HEK293T (cell line): ENCODE data around the gene AOPEP.

Experiments used
- BHLHE40 ChIP-seq: fragments of 450-650 bp; IDR thresholded peaks from 2 replicates; pipeline ENCODE4 v1.6.1; 2016; ENCODE audit warnings: mild to moderate bottlenecking, moderate library complexity, borderline replicate concordance
- CTBP1 ChIP-seq: fragments of 450-650 bp; IDR thresholded peaks from 2 replicates; pipeline ENCODE4 v1.6.1; 2016; ENCODE audit warnings: borderline replicate concordance
- ELF4 ChIP-seq: fragments of 450-650 bp; IDR thresholded peaks from 2 replicates; pipeline ENCODE4 v1.6.1; 2017; ENCODE audit warnings: antibody characterized with exemption
- FOXA1 ChIP-seq: fragments of 450-650 bp; IDR thresholded peaks from 2 replicates; pipeline ENCODE4 v1.6.1; 2016; ENCODE audit warnings: mild to moderate bottlenecking
- FOXK2 ChIP-seq: fragments of 450-650 bp; IDR thresholded peaks from 2 replicates; pipeline ENCODE4 v1.6.1; 2016; ENCODE audit warnings: mild to moderate bottlenecking
- FOXM1 ChIP-seq: fragments of 450-650 bp; IDR thresholded peaks from 2 replicates; pipeline ENCODE4 v1.6.1; 2017; ENCODE audit warnings: mild to moderate bottlenecking, borderline replicate concordance
- L3MBTL2 ChIP-seq: fragments of 450-650 bp; conservative IDR thresholded peaks from 2 replicates; pipeline ENCODE4 v1.6.1; 2016; ENCODE audit warnings: mild to moderate bottlenecking
- LEF1 ChIP-seq: fragments of 450-650 bp; IDR thresholded peaks from 2 replicates; pipeline ENCODE4 v1.6.1; 2017; ENCODE audit warnings: mild to moderate bottlenecking, borderline replicate concordance
- NFRKB ChIP-seq: fragments of 450-650 bp; IDR thresholded peaks from 2 replicates; pipeline ENCODE4 v1.6.1; 2016; ENCODE audit warnings: mild to moderate bottlenecking, moderate library complexity
- SP1 ChIP-seq: fragments of 450-650 bp; IDR thresholded peaks from 2 replicates; pipeline ENCODE4 v1.6.1; 2017
- TARDBP ChIP-seq: fragments of 450-650 bp; IDR thresholded peaks from 2 replicates; pipeline ENCODE4 v1.6.1; 2016
- ZNF384 ChIP-seq: fragments of 450-650 bp; IDR thresholded peaks from 2 replicates; pipeline ENCODE4 v1.6.1; 2016

GRCh38 chr9:95124582-95125367 is 398.3 kb downstream of the AOPEP start:
- no peak for TF ChIP-seq BHLHE40
- no peak for TF ChIP-seq FOXM1
- TF ChIP-seq ZNF384, result no peak
- no peak for TF ChIP-seq TARDBP
- no peak for TF ChIP-seq SP1
- TF ChIP-seq LEF1, result no peak
- no peak for TF ChIP-seq NFRKB
- TF ChIP-seq CTBP1, result no peak
- TF ChIP-seq FOXK2, result no peak
- no peak for TF ChIP-seq ELF4
- no peak for TF ChIP-seq L3MBTL2
- no peak for TF ChIP-seq FOXA1
